Endothelial cell of umbilical vein (primary cell): ENCODE data around the gene CHST11. TPM values are rescaled to one million over a fixed set of nuclear protein-coding genes. Genes with fewer than 3 reads are reported as not detected.

Experiments used
- BruUV-seq: library from RNA; stranded (reverse); fragments of 400-500 nt; replicated peaks from 2 replicates; lab custom pipeline; 2021; lab: Mats Ljungman, UMichigan
- CTCF ChIA-PET: fragments of 300-600, 350-600 bp; sonication (Branson Sonifier 250); formaldehyde crosslinking; loops from one replicate; lab custom pipeline; 2021; ENCODE audit warnings: antibody characterized with exemption, inconsistent platforms; lab: Charles Lee
- POLR2A ChIA-PET: fragments of 300-600, 350-600 bp; sonication (Branson Sonifier 250); formaldehyde crosslinking; loops from one replicate; lab custom pipeline; 2021; ENCODE audit warnings: antibody characterized with exemption, inconsistent platforms; lab: Charles Lee
- DNase-seq: peaks from one replicate; pipeline ENCODE4 v3.0.0-alpha.2; 2011; ENCODE audit warnings: low read depth, low spot score
- FAIRE-seq: peaks from 2 replicates; lab custom pipeline; 2011; peaks lifted over from hg19 to GRCh38; lab: Jason Lieb, UNC
- H2AFZ ChIP-seq: 2 replicates; pipeline ENCODE4 v1.6.0; 2012; ENCODE audit warnings: low read depth, low read length, control low read depth, inconsistent platforms
- H3K27ac ChIP-seq: 2 replicates; pipeline ENCODE4 v1.5.1; 2011; ENCODE audit warnings: low read depth, mild to moderate bottlenecking, control low read depth, low read length, moderate library complexity; ENCODE audit not compliant: insufficient read depth
- H3K27me3 ChIP-seq, 2 experiments: 2 replicates each; pipeline versions ENCODE4 v1.6.0 to v1.6.1; 2011; ENCODE audit warnings: low read length in 2 of 2, mixed read lengths in 1 of 2; ENCODE audit not compliant: control insufficient read depth in 2 of 2, insufficient read depth in 2 of 2
- H3K36me3 ChIP-seq, 2 experiments: 2 replicates in 1 of 2; 3 replicates in 1 of 2; pipeline ENCODE4 v1.5.1; 2011; ENCODE audit warnings: low read length in 2 of 2, mild to moderate bottlenecking in 1 of 2, moderate library complexity in 1 of 2; ENCODE audit not compliant: control insufficient read depth in 2 of 2, insufficient read depth in 2 of 2; ENCODE audit errors: extremely low read depth in 1 of 2
- H3K4me1 ChIP-seq: 3 replicates; pipeline ENCODE4 v1.5.1; 2011; ENCODE audit warnings: mild to moderate bottlenecking, low read length; ENCODE audit not compliant: control insufficient read depth, insufficient read depth; ENCODE audit errors: extremely low read depth
- H3K4me2 ChIP-seq: 2 replicates; pipeline ENCODE4 v1.6.1; 2011; ENCODE audit warnings: low read length, control low read depth, mixed read lengths; ENCODE audit not compliant: insufficient read depth
- H3K4me3 ChIP-seq, 3 experiments: fragments of 200-600 bp in 1 of 3; sonication (generic), shearing (Covaris generic) in 1 of 3; replicated peaks in 1 of 3; 2 replicates each; pipeline ENCODE4 v1.5.1; 2011 to 2016; ENCODE audit warnings: control low read depth in 3 of 3, low read length in 3 of 3, mild to moderate bottlenecking in 2 of 3, inconsistent platforms in 1 of 3, low read depth in 1 of 3, moderate library complexity in 1 of 3; ENCODE audit not compliant: insufficient read depth in 1 of 3
- H3K79me2 ChIP-seq: 2 replicates; pipeline ENCODE4 v1.6.0; 2012; ENCODE audit warnings: low read length, inconsistent platforms; ENCODE audit not compliant: control insufficient read depth, insufficient read depth
- H3K9ac ChIP-seq: replicated peaks from 2 replicates; pipeline ENCODE3; 2011; ENCODE audit warnings: low read length, control low read depth; ENCODE audit not compliant: insufficient read depth; ENCODE audit errors: extremely low read depth
- H3K9me1 ChIP-seq: replicated peaks from 3 replicates; pipeline ENCODE4 v1.6.0; 2011; ENCODE audit warnings: mild to moderate bottlenecking, low read length; ENCODE audit not compliant: control insufficient read depth, insufficient read depth; ENCODE audit errors: extremely low read depth
- H3K9me3 ChIP-seq: replicated peaks from 2 replicates; pipeline ENCODE4 v1.5.1; 2012; ENCODE audit warnings: low read length, inconsistent platforms; ENCODE audit not compliant: control insufficient read depth, insufficient read depth
- H4K20me1 ChIP-seq: replicated peaks from 2 replicates; pipeline ENCODE3; 2011; ENCODE audit warnings: mild to moderate bottlenecking, low read length; ENCODE audit not compliant: control insufficient read depth, insufficient read depth; ENCODE audit errors: extremely low read depth
- CTCF ChIP-seq, 2 donors: IDR thresholded peaks; 1 replicate in 1 of 2; 2 replicates in 1 of 2; pipeline ENCODE4 v1.5.1; 2011; ENCODE audit warnings: low read length in 2 of 2, mild to moderate bottlenecking in 2 of 2, moderate library complexity in 2 of 2, control low read depth in 1 of 2, inconsistent platforms in 1 of 2, low read depth in 1 of 2; ENCODE audit not compliant: insufficient read depth in 1 of 2; ENCODE audit errors: extremely low read depth in 1 of 2
- EZH2 ChIP-seq: IDR thresholded peaks from 2 replicates; pipeline ENCODE4 v1.6.1; 2012; ENCODE audit warnings: borderline replicate concordance, low read depth, mild to moderate bottlenecking, moderate library complexity, low read length, inconsistent platforms; ENCODE audit not compliant: severe bottlenecking
- FOS ChIP-seq: IDR thresholded peaks from 2 replicates; pipeline ENCODE4 v1.6.1; 2011; ENCODE audit warnings: mild to moderate bottlenecking, low read length, moderate library complexity, borderline replicate concordance; ENCODE audit not compliant: insufficient read depth
- GATA2 ChIP-seq: IDR thresholded peaks from 2 replicates; pipeline ENCODE4 v1.7.0; 2011; ENCODE audit warnings: low read depth, mild to moderate bottlenecking, moderate library complexity, mixed read lengths, low read length; ENCODE audit not compliant: insufficient read length, insufficient read depth
- JUN ChIP-seq: IDR thresholded peaks from 2 replicates; pipeline ENCODE4 v1.6.1; 2011; ENCODE audit warnings: borderline replicate concordance, low read depth; ENCODE audit not compliant: insufficient read length, insufficient read depth
- MAX ChIP-seq: IDR thresholded peaks from 2 replicates; pipeline ENCODE4 v1.6.1; 2011; ENCODE audit not compliant: insufficient read depth, insufficient read length
- MYC ChIP-seq: IDR thresholded peaks from one replicate; pipeline ENCODE4 v1.6.1; 2011; ENCODE audit warnings: mild to moderate bottlenecking, low read depth, low read length
- POLR2A ChIP-seq: IDR thresholded peaks from 2 replicates; pipeline ENCODE4 v1.6.1; 2012; ENCODE audit warnings: low read depth, mild to moderate bottlenecking, control low read depth, low read length
- POLR2AphosphoS5 ChIP-seq: IDR thresholded peaks from 2 replicates; pipeline ENCODE4 v1.6.1; 2012; ENCODE audit warnings: low read depth, mild to moderate bottlenecking, control low read depth, low read length, moderate library complexity; ENCODE audit not compliant: insufficient read depth
- dilution Hi-C: fragments of 300-500 bp; cut with MboI; formaldehyde crosslinking; loops from one replicate; pipeline ENCODE4 v1.15.0; 2019; ENCODE audit warnings: low sequenced_read_pairs; ENCODE audit not compliant: extremely low pct_ligation_motif_present
- intact Hi-C: fragments of 100-400 bp; cut with micrococcal nuclease; formaldehyde crosslinking; loops from one replicate; pipeline ENCODE4 v1.10.0; 2022
- polyA plus RNA-seq, 4 experiments: library from polyadenylated mRNA; depleted of rRNA in 3 of 4; stranded (reverse) in 3 of 4; unstranded in 1 of 4; fragments of >200 nt; gene quantifications; 2 replicates each; pipeline versions ENCODE4 v1.2.1 to v1.2.3, GENCODE V29; 2011 to 2012; ENCODE audit warnings: missing spikeins in 1 of 4
- total RNA-seq: library from RNA; stranded (reverse); gene quantifications from 2 replicates; pipeline ENCODE4 v1.2.3, GENCODE V29; 2021

The CHST11 gene
- total and polyA plus RNA-seq, 2 donors (not counting 3 experiments of a cell fraction or from before 2014, with no cell fraction given), result 19.7 to 20.9 TPM

GRCh38 chr12:104484079-104484478 is 27.3 kb downstream of the CHST11 start:
- FAIRE-seq, result no peak
- dilution Hi-C loops (no loop called here), intact Hi-C loops (no loop called here)

GRCh38 chr12:104485651-104486362 is 29.1 kb downstream of the CHST11 start:
- Histone ChIP-seq H4K20me1 (no peaks in the 10 kb centered on the region), H3K9me1 (no peaks in the 10 kb centered on the region), H3K9me3 (no peaks in the 10 kb centered on the region), H3K4me1 (peaks cover 13% of the 10 kb centered on the region), H3K4me3 (no peak overlapping the region), H3K9ac (no peak overlapping the region), H2AFZ (no peak overlapping the region), H3K79me2 (peaks cover 39% of the 10 kb centered on the region), H3K36me3 (peaks cover 0 to 1% of the 10 kb centered on the region in 2 experiments), H3K27me3 (no peaks in the 10 kb centered on the region), H3K4me2 (no peak overlapping the region), H3K27ac (no peak overlapping the region)
- TF ChIP-seq MAX (no peak), POLR2A (no peak), POLR2AphosphoS5 (no peak), MYC (no peak), JUN (no peak), GATA2 (no peak), FOS (no peak), CTCF (IDR thresholded peaks at IDR 0.05; ENCODE audit: extremely low read depth in 1 of 2, insufficient read depth in 1 of 2, low read depth in 1 of 2, low read length in 2 of 2) (no peak)
- no peak for FAIRE-seq
- CTCF ChIA-PET, result interaction anchor here (0.7 kb wide), 1 partner anchor 38 kb away, joined by 3 read pairs; no protein-coding TSS in a partner anchor
- dilution Hi-C loops (no loop called here), intact Hi-C loops (no loop called here)
- POLR2A ChIA-PET, result no interaction called here
- DNase-seq, result no peak
- no TSS peak for BruUV-seq

More at GRCh38 chr12:104484079-104484478, 27.3 kb downstream of the CHST11 start:
- no peak for TF ChIP-seq MYC
- TF ChIP-seq FOS, result no peak
- TF ChIP-seq EZH2, result no peak
- TF ChIP-seq POLR2AphosphoS5, result no peak
- no peak for TF ChIP-seq JUN
- no peak for TF ChIP-seq GATA2
- H3K27ac ChIP-seq, result no peak overlapping the region
- no peak for DNase-seq
- H3K9me3 ChIP-seq, result no peaks in the 10 kb centered on the region
- CTCF ChIA-PET, result no interaction called here
- peaks cover 27% of the 10 kb centered on the region for H3K4me1 ChIP-seq
- peaks cover 0 to 1% of the 10 kb centered on the region in 2 experiments for H3K36me3 ChIP-seq
- POLR2A ChIA-PET, result no interaction called here
- H4K20me1 ChIP-seq, result no peaks in the 10 kb centered on the region
- H3K27me3 ChIP-seq, result no peaks in the 10 kb centered on the region
- no peak overlapping the region for H3K9ac ChIP-seq
- no TSS peak for BruUV-seq
- H3K4me3 ChIP-seq, result no peak overlapping the region
- no peak overlapping the region for H2AFZ ChIP-seq
- no peaks in the 10 kb centered on the region for H3K9me1 ChIP-seq
- H3K4me2 ChIP-seq, result no peak overlapping the region
- H3K79me2 ChIP-seq, result peaks cover 51% of the 10 kb centered on the region
